ENCODE data around the gene RAB11A.
A peak's percentile ranks its signal among the peaks of the same experiment; 100 is the strongest.

RAB11A gene

GRCh38 chr15:65885668-65886218 is 16.5 kb downstream of the RAB11A start:
- DNase-seq (ENCODE audit: low read depth), result no peak

DNA sequence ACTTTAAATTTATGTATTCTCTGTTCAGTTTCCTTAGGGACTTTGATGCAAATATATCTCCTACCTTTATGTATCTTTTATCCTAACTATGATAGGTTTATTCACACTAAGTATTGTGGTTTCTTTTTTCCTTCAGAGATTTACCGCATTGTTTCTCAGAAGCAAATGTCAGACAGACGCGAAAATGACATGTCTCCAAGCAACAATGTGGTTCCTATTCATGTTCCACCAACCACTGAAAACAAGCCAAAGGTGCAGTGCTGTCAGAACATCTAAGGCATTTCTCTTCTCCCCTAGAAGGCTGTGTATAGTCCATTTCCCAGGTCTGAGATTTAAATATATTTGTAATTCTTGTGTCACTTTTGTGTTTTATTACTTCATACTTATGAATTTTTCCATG is 18.3 kb downstream of the RAB11A start:
- no peak for DNase-seq (ENCODE audit: low read depth)

GRCh38 chr15:65888981-65889380 is 19.7 kb downstream of the RAB11A start:
- DNase-seq (ENCODE audit: low read depth), result no peak

- DNase-seq (ENCODE audit: low read depth), result no peak
Measured at GRCh38 chr15:65893060-65893459, 23.8 kb downstream of the RAB11A start.

- DNase-seq (ENCODE audit: low read depth), result no peak
Measured at GRCh38 chr15:65896236-65896635, 26.9 kb downstream of the RAB11A start.

- DNase-seq (ENCODE audit: low read depth), result no peak
Measured at GRCh38 chr15:65900488-65900887, 31.2 kb downstream of the RAB11A start.

- DNase-seq (ENCODE audit: low read depth), result no peak
Measured at GRCh38 chr15:65901336-65901735, 32.0 kb downstream of the RAB11A start.

DNA sequence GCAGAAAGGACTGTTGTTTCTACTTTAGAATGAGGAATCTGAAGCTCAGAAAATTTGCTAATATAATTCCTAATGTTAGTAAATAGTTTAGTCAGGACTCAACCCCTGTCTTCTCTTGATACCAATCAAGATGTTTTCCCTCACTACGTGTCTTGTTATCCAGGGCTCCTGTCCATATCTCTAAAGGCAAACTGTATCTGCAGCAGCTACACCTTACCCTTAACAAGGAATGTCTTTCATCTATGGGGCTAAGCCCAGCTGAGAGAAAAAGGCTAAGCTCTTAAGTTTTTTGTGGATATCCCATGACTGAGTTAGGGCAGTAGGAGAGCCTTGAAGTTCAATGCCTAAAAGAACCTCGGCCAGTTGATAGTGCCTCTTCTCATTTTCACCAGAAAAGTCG is 32.5 kb downstream of the RAB11A start:
- no peak for DNase-seq (ENCODE audit: low read depth)

GRCh38 chr15:65902373-65902772 is 33.1 kb downstream of the RAB11A start:
- peak; percentile 64 for DNase-seq (ENCODE audit: low read depth)

- peak; percentile 69 for DNase-seq (ENCODE audit: low read depth)
Measured at GRCh38 chr15:65903296-65904073, 34.2 kb downstream of the RAB11A start.

DNA sequence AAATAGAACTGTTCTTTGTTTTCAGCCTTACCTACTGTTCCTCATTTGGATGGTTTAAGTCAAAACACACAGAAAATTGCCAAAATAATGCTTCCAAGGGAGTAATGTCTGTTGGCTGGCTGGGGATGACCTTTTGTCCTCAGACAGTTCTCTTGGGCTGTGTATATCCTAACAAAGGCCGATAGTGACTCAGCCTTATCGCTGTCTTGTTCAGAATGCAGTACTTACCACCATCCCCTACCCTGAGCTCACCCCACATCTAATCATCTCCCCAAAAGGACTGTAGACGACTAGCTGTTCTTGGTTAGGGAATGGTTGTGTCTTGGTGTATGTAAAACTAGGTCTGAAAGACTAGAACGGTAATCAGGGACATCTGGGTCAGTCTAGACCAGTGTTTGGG is 35.0 kb downstream of the RAB11A start:
- DNase-seq (ENCODE audit: low read depth), result no peak

GRCh38 chr15:65906396-65906795 is 37.1 kb downstream of the RAB11A start:
- DNase-seq (ENCODE audit: low read depth), result no peak

DNA sequence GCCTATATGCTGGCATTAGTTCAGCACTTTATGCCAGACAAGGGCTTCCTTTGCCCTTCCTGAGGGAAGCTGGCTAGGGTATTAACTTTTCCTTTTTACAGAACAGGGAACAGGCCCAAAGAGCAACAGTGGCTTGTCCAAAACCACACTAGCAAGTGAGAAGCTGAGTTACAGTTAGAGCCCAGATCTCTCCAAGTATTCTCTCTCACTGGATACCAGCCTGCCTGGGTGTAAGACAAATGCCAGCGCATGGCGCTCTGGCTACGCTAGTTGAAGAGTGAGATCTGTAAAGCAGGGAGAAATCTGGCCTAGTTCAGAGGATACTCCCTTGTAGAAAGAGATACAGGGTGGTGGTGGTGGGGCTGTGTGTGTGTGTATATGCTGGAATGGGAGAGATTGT is 38.4 kb downstream of the RAB11A start:
- DNase-seq (ENCODE audit: low read depth), result no peak

DNA sequence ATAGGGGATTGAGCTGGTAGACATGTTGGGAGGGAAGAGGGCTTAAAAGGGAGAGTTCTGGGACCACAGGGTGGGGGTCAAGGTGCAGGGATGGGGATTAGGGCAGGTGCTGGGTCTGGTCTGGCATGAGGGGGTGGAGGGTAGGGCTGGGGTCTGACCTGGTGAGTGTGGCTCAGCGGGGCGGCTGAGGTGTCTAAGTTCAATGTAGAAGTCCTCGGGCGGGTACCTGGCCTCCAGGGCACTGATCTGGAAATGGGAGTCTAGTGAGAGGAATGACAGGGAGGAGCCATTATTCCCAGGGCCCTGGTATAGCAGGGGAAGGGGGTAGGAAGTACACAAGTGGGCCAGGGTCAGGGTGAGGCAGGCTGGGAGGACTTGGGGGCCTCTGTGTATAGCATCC is 39.6 kb downstream of the RAB11A start:
- no peak for DNase-seq (ENCODE audit: low read depth)

DNA sequence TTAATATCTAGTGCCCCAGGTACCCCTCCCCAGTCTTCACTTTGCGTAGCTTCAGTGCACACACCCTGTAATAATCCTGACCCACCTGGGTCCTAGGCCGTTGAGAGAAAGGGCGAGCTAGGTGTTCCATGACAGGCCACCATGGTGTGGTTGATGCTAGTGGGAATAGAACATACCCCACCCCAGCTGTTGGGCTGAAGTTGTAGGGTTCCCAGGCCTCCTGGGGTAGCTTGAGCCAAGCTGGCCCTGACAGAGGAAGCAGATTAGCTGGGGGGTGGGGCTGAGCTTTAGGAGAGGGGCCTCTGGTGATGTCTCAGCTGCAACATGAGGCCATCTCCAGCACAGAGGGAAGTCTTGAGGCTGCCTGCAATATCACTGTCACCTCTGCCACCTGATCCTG is 40.5 kb downstream of the RAB11A start:
- DNase-seq (ENCODE audit: low read depth), result no peak

DNA sequence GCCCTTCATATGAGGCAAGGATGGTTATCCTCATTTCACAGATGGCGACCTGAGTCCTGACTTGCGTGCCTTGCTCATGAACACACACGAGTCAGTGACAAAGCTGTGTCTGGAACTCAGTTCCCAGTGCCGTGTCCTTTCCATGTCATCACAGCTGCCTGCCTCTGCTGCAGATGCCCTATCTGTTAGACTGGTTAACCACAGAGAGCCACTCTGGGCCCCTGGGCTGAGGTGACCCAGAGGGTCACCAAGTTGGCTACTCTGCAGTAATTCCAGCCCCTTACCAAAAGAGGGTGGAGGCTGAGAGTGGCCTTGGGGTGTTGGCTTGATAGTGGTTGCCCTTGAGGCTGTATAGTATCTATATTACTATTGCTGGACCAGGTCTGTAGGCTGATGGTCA is 41.0 kb downstream of the RAB11A start:
- DNase-seq (ENCODE audit: low read depth), result no peak

GRCh38 chr15:65912235-65912634 is 42.9 kb downstream of the RAB11A start:
- DNase-seq (ENCODE audit: low read depth), result no peak

DNA sequence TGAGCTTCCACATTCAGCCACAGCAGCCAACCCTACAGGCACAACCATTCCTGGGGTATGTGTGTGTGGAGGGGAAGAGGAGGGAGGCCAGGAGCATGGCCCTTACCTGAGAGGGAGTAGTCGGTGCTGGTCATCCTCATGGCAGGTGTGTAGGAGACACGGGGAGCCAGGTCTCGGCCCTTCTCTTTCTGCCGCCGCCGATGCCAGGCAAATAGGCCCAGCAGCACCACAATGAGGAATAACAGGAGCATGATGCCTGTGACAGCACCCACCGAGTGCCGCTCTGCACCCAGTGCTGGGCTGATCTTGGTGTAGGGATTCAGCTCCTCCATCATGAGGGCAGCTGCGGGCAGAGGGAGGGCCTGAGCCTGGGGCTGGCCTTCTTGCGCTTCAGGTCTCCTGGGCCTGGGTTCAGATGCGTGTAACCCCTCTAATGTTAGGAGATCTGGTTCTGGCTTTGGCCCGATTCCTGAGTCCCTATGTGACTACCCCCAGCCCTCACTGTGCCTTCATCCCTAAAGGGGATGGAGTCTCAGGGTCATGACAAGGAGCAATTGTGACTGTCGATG is 44.4 kb downstream of the RAB11A start:
- no peak for DNase-seq (ENCODE audit: low read depth)

- no peak for DNase-seq (ENCODE audit: low read depth)
Measured at GRCh38 chr15:65914386-65914785, 45.1 kb downstream of the RAB11A start.

DNA sequence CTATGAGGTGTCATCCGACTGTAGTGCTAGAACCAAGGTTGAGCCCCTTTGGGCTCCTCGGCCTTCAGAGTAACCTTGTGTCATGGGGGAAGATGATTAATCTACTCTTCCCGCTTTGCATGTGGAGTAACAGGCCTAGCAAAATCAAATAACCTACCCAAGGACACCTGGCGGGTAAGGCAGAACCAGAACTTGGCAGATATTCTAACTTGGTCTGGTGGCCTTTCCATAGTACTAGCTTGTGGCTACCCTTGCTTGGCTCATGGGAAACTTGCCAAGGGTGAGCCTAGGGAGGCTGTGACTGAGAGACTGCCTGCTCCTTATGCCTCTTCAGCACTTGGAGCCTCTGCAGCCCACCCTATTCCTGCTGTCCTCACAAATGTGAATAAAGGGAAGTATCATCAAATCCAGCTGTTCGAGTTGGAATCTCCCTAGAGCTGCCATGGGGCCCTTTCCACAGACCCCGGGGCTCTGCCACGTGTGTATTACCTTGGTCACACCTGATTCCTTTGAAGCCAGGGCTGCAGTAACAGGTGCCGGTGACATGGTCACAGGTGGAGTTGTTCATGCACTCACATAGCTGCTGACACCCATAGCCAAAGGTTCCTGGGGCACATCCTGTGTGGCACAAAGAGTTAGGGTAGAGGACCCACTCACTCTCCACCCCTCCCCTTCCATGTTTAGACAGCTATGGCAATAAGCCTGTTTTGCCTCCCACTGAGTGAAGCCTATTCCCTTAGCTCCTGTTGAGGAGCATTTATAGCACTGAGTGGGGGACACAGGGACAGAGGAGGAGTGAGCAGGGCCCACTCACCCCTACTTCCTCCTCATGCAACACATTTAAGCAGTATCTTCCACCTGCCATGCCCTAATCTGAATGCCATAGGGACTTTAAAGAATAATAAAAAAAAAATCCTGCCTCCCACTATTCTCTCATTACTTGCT is 46.0 kb downstream of the RAB11A start:
- DNase-seq (ENCODE audit: low read depth), result no peak

DNA sequence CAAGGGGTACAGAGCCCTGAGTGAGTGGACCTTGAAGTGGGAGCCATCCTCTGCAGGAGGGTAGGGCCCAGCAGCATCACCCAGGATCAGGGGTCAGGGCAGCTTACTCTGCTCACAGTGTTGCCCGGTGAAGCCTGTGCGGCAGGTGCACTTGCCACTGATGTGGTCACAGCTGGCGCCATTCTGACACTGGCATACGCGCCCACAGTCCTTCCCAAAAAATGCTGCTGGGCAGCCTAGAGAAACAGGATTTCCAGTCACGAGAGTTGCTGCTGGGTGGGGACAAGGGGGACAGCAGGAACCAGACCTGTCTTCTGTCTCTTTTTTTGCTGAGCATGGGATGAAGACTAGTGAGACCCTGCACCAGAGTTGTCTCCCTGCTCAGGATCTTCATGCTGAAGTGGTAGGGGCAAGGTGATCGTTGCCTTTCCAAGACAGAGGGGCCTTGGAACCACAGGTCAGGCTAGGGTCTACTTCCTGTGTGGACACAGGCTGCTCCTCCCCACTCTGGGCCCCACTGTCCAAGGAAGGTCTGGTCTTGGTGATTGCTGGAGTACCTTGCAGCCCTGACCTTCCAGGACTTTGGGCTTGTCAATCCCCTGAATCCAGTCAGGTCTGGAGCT is 46.9 kb downstream of the RAB11A start:
- no peak for DNase-seq (ENCODE audit: low read depth)
